Vagina (tissue), 2 donors: Measurements from ENCODE around the gene SCARB1.

Source experiments
- POLR2A ChIP-seq, 2 donors: fragments of 450-650 bp; IDR thresholded peaks; one replicate each; pipeline ENCODE4 v1.6.1; 2017; ENCODE audit warnings: antibody characterized with exemption in 2 of 2, mild to moderate bottlenecking in 2 of 2, moderate library complexity in 2 of 2
- TF ChIP-seq, protein P1 (sequence below), 3 experiments: fragments of 450-650 bp in 2 of 3; fragments of 200-600 bp in 1 of 3; sonication (generic) in 1 of 3; IDR thresholded peaks; one replicate each; pipeline ENCODE4 v1.5.1; 2017 to 2019; ENCODE audit warnings: antibody characterized with exemption in 3 of 3, mild to moderate bottlenecking in 2 of 3, moderate library complexity in 2 of 3

DNA sequence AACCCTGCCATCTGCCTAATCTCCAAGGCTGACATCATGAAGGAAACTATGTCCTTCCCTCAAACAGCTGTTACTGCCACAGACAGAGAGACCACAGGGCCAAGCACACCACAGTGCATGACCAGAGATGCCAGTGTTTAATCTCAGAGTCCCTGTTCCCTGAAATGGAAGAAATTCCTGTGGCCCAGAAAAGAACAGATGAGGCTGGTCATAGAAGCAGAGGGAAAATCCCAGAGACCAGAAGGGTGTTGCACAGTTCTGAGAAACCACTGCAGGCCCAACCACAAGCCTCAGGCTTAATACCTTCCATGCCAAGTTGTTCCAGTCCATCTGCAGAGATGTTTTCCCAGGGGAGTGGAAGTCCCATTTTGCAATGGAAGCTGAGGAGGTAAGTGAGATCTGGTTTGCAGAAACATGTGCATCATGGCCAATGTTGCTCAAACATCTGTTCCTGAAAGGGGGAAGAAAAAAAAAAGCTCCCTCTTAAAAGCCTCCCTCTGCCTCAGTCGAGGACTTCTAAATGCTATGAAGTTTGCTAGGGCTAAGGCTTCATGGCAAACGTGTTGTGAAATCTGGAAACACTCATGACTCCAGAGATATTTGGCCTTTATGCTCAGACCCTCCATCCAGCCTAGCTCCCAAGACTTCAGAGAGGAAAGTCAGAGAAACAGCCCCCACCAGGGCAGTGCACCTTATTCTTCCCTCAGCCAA, 98.6 kb downstream of the SCARB1 start:
- TF ChIP-seq, protein P1, sequence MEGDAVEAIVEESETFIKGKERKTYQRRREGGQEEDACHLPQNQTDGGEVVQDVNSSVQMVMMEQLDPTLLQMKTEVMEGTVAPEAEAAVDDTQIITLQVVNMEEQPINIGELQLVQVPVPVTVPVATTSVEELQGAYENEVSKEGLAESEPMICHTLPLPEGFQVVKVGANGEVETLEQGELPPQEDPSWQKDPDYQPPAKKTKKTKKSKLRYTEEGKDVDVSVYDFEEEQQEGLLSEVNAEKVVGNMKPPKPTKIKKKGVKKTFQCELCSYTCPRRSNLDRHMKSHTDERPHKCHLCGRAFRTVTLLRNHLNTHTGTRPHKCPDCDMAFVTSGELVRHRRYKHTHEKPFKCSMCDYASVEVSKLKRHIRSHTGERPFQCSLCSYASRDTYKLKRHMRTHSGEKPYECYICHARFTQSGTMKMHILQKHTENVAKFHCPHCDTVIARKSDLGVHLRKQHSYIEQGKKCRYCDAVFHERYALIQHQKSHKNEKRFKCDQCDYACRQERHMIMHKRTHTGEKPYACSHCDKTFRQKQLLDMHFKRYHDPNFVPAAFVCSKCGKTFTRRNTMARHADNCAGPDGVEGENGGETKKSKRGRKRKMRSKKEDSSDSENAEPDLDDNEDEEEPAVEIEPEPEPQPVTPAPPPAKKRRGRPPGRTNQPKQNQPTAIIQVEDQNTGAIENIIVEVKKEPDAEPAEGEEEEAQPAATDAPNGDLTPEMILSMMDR (IDR thresholded peaks at IDR 0.05): no peak
- no peak for TF ChIP-seq POLR2A (IDR thresholded peaks at IDR 0.05)
